ENCODE data around the gene MEGF10.

MEGF10 gene

DNA sequence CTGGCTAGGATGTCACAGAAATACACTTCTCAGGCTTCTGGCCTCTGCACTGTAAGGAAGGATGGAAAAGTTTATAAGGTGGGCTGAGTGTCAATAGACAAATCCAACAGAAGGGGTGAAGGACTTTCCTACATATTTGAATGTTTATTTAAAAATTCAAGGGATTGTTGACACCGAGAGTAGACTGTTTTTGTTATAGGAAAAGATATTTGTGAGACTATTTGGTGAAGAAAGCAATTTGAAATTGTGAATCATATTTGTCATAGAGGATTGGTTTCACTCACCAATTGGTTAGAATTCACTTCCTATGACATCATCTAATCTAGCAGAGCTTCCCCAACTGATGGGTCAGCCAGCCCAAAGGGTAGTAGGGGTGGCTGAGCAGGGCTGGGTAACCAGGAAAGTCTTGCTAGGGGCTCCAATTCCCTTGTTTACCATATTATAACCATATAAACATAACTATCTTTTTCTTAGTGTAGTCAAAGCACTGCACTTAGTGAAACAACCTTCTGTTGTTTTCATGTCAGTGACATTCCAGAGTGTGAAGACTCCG is 14.9 kb upstream of the MEGF10 start:
- TF ChIP-seq, protein P1, sequence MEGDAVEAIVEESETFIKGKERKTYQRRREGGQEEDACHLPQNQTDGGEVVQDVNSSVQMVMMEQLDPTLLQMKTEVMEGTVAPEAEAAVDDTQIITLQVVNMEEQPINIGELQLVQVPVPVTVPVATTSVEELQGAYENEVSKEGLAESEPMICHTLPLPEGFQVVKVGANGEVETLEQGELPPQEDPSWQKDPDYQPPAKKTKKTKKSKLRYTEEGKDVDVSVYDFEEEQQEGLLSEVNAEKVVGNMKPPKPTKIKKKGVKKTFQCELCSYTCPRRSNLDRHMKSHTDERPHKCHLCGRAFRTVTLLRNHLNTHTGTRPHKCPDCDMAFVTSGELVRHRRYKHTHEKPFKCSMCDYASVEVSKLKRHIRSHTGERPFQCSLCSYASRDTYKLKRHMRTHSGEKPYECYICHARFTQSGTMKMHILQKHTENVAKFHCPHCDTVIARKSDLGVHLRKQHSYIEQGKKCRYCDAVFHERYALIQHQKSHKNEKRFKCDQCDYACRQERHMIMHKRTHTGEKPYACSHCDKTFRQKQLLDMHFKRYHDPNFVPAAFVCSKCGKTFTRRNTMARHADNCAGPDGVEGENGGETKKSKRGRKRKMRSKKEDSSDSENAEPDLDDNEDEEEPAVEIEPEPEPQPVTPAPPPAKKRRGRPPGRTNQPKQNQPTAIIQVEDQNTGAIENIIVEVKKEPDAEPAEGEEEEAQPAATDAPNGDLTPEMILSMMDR (IDR thresholded peaks at IDR 0.05; ENCODE audit: insufficient read depth, low read length, poor library complexity, severe bottlenecking), result no peak
- H3K27me3 ChIP-seq (replicated peaks; ENCODE audit: control insufficient read depth, insufficient read depth, low read length), result no peaks in the 10 kb centered on the region
- no peaks in the 10 kb centered on the region for H3K36me3 ChIP-seq (ENCODE audit: control insufficient read depth, insufficient read depth, low read length)
- H3K4me3 ChIP-seq (replicated peaks; ENCODE audit: low read depth, low read length), result no peak overlapping the region
- no peak for DNase-seq (ENCODE audit: extremely low read depth, insufficient read length)

DNA sequence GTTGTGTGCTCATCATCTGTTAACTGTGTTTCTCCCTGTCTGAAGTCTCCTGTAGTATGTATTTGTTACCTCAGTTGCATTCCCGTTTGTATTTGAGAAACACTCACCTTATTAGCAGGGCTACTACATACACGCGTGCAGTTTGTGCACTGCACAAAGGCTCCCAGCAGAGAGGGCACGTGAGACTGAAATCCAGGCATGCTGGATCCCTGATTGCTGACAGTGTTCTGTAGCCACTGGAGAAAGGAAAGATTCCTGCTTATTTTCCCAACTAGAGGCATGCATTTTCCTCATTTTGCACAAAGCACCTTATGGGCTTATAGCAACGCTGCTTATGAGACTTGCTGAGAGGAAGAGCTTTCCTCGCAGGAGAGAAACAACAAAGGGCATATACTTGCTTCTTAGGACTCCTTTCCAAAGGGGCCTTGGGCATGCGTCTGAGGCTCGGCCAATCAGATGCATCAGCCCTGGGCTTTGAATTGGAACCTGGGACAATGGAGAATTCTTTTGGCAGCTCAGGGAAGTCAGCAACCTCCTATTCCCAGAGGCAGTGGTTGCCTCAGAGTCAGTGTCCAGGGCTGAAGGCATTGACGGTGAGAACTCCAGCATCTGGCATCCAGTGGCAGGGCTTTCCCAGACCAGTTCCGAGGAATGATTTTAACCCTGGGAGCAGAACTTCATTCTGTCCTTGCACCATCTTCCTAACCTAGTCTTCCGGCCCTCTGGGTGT is 9.9 kb upstream of the MEGF10 start:
- H3K36me3 ChIP-seq (ENCODE audit: control insufficient read depth, insufficient read depth, low read length), result no peaks in the 10 kb centered on the region
- H3K27me3 ChIP-seq (replicated peaks; ENCODE audit: control insufficient read depth, insufficient read depth, low read length), result no peaks in the 10 kb centered on the region; the same call in 1 of the 2 replicates
- H3K4me3 ChIP-seq (replicated peaks; ENCODE audit: low read depth, low read length), result no peak overlapping the region
- no peak for DNase-seq (ENCODE audit: extremely low read depth, insufficient read length)
- TF ChIP-seq, protein P1 (IDR thresholded peaks at IDR 0.05; ENCODE audit: insufficient read depth, low read length, poor library complexity, severe bottlenecking), result no peak

DNA sequence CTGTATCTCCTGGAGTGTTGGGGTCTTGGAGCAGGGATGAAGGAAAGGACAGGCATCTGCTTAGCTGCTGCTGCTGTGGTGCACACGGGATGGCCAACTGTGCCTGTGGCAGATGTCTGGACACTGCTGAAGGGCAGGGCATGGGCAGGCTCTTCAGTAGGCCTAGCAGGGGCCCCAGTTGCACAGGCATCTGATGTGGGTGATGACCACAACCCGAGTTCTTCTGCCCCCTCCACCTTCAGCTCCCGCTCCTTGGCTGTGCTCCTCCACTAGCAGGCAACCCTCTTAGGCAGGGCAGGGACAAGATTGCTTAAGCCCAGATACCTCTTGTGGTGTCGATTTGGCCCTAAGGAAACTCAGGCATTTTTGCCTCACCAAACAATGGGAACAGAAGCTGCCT is 9.0 kb upstream of the MEGF10 start:
- no peak overlapping the region for H3K4me3 ChIP-seq (replicated peaks; ENCODE audit: low read depth, low read length)
- no peaks in the 10 kb centered on the region; the same call in 1 of the 2 replicates for H3K27me3 ChIP-seq (replicated peaks; ENCODE audit: control insufficient read depth, insufficient read depth, low read length)
- no peak for DNase-seq (ENCODE audit: extremely low read depth, insufficient read length)
- H3K36me3 ChIP-seq (ENCODE audit: control insufficient read depth, insufficient read depth, low read length), result no peaks in the 10 kb centered on the region
- TF ChIP-seq, protein P1 (IDR thresholded peaks at IDR 0.05; ENCODE audit: insufficient read depth, low read length, poor library complexity, severe bottlenecking), result no peak

DNA sequence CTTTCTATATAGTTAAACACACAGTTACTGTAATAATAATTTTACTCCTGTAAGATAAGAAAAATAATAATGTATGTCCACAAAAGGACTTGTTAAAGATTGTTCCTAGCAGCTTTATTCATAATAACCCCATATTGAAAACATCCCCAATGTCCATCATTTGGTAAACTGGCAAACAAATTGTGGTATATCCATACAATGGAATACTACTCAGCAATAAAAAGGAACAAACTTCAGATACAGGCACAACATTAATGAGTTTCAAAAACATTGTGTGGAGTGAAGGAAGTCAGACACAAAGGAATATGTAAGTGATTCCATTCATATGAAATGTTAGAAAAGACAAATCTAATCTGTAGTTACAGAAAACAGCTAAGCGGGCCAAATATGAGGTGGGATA is 1.9 kb upstream of the MEGF10 start:
- TF ChIP-seq, protein P1 (IDR thresholded peaks at IDR 0.05; ENCODE audit: insufficient read depth, low read length, poor library complexity, severe bottlenecking), result no peak
- Histone ChIP-seq H3K4me3 (replicated peaks; ENCODE audit: low read depth, low read length) (no peak overlapping the region), H3K36me3 (ENCODE audit: control insufficient read depth, insufficient read depth, low read length) (no peaks in the 10 kb centered on the region), H3K27me3 (replicated peaks; ENCODE audit: control insufficient read depth, insufficient read depth, low read length) (no peaks in the 10 kb centered on the region; the same call in 1 of the 2 replicates)
- no peak for DNase-seq (ENCODE audit: extremely low read depth, insufficient read length)

DNA sequence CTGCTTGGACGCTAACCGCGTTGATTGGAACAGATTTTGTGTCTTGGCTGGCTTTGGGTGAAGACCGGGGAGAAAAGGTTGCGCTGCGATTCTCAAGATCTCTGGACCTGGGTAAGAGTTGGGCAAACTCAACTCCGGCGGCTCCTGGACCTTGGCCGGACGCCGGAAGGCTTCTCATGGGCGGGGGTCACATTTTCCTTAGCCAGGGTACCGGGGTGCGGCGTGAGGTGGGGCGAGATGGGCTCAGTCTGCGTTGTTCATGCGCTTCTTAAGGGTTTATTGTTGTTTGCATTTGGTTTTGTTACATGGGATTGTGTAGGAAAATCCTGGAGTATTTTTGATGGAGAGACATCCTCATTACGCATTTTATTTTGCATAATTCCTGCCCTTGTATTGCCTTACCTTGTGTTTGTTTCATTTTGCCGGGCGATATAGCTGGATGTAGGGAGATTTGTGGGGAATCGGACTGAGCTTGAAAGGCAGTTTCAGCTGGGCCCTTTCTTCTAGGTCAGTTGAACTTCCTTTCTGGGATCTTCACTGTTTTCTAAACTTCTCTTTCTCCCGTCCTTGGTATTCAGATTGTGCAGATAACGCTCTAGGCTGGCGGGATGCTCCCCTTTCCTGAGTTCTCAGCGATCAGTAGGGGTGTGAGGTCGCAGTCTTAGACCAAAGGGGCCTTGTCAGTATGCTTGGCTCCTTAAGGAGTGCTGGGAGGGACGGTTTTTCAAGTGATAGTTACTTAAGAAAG is 524 bp downstream of the MEGF10 start:
- TF ChIP-seq, protein P1 (IDR thresholded peaks at IDR 0.05; ENCODE audit: insufficient read depth, low read length, poor library complexity, severe bottlenecking), result no peak
- DNase-seq (ENCODE audit: extremely low read depth, insufficient read length), result no peak
- no peaks in the 10 kb centered on the region; the same call in 1 of the 2 replicates for H3K27me3 ChIP-seq (replicated peaks; ENCODE audit: control insufficient read depth, insufficient read depth, low read length)
- H3K4me3 ChIP-seq (replicated peaks; ENCODE audit: low read depth, low read length), result no peak overlapping the region
- no peaks in the 10 kb centered on the region for H3K36me3 ChIP-seq (ENCODE audit: control insufficient read depth, insufficient read depth, low read length)

Measured in GM06990 (cell line).